ENCODE measurements around the gene ANGPTL1. TPM values are rescaled to one million over a fixed set of nuclear protein-coding genes. Genes with fewer than 3 reads are reported as not detected.
A peak's percentile ranks its signal among the peaks of the same experiment; 100 is the strongest.

ANGPTL1 gene
- total and polyA plus RNA-seq, 2 of the 13 experiments (the other 11 are each of a cell fraction or from before 2014, with no cell fraction given), result 2.9 to 9.3 TPM

GRCh38 chr1:178916448-178917174, 45.7 kb upstream of the ANGPTL1 start (continued):
- TF ChIP-seq ZZZ3 (CRISPR knock-in tag; IDR thresholded peaks at IDR 0.05; ENCODE audit: borderline replicate concordance) (no peak), SNAPC4 (CRISPR knock-in tag; IDR thresholded peaks at IDR 0.05) (no peak), ZNF317 (CRISPR knock-in tag; IDR thresholded peaks at IDR 0.05) (no peak), ZNF350 (CRISPR knock-in tag; IDR thresholded peaks at IDR 0.05; ENCODE audit: borderline replicate concordance, low read depth) (no peak), ZFP62 (CRISPR knock-in tag; IDR thresholded peaks at IDR 0.05) (no peak), ZNF841 (CRISPR knock-in tag; IDR thresholded peaks at IDR 0.05; ENCODE audit: borderline replicate concordance) (no peak), ZNF160 (CRISPR knock-in tag; IDR thresholded peaks at IDR 0.05) (no peak), DPF2 (CRISPR knock-in tag; IDR thresholded peaks at IDR 0.05; ENCODE audit: borderline replicate concordance, low read depth) (0 out of 2 replicates have a peak, but pooled peaks have one; percentile 29), MED1 (CRISPR knock-in tag; IDR thresholded peaks at IDR 0.05) (peak; percentile 74), ZNF343 (CRISPR knock-in tag; IDR thresholded peaks at IDR 0.05) (no peak), ZNF274 (CRISPR knock-in tag; IDR thresholded peaks at IDR 0.05) (no peak)
- TF ChIP-seq, protein P1, sequence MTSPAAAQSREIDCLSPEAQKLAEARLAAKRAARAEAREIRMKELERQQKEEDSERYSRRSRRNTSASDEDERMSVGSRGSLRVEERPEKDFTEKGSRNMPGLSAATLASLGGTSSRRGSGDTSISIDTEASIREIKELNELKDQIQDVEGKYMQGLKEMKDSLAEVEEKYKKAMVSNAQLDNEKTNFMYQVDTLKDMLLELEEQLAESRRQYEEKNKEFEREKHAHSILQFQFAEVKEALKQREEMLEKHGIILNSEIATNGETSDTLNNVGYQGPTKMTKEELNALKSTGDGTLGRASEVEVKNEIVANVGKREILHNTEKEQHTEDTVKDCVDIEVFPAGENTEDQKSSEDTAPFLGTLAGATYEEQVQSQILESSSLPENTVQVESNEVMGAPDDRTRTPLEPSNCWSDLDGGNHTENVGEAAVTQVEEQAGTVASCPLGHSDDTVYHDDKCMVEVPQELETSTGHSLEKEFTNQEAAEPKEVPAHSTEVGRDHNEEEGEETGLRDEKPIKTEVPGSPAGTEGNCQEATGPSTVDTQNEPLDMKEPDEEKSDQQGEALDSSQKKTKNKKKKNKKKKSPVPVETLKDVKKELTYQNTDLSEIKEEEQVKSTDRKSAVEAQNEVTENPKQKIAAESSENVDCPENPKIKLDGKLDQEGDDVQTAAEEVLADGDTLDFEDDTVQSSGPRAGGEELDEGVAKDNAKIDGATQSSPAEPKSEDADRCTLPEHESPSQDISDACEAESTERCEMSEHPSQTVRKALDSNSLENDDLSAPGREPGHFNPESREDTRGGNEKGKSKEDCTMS (CRISPR knock-in tag; conservative IDR thresholded peaks at IDR 0.05), result no peak
- TF ChIP-seq, protein P2, sequence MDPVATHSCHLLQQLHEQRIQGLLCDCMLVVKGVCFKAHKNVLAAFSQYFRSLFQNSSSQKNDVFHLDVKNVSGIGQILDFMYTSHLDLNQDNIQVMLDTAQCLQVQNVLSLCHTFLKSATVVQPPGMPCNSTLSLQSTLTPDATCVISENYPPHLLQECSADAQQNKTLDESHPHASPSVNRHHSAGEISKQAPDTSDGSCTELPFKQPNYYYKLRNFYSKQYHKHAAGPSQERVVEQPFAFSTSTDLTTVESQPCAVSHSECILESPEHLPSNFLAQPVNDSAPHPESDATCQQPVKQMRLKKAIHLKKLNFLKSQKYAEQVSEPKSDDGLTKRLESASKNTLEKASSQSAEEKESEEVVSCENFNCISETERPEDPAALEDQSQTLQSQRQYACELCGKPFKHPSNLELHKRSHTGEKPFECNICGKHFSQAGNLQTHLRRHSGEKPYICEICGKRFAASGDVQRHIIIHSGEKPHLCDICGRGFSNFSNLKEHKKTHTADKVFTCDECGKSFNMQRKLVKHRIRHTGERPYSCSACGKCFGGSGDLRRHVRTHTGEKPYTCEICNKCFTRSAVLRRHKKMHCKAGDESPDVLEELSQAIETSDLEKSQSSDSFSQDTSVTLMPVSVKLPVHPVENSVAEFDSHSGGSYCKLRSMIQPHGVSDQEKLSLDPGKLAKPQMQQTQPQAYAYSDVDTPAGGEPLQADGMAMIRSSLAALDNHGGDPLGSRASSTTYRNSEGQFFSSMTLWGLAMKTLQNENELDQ (CRISPR knock-in tag; IDR thresholded peaks at IDR 0.05; ENCODE audit: borderline replicate concordance), result no peak
- TF ChIP-seq, protein P3, sequence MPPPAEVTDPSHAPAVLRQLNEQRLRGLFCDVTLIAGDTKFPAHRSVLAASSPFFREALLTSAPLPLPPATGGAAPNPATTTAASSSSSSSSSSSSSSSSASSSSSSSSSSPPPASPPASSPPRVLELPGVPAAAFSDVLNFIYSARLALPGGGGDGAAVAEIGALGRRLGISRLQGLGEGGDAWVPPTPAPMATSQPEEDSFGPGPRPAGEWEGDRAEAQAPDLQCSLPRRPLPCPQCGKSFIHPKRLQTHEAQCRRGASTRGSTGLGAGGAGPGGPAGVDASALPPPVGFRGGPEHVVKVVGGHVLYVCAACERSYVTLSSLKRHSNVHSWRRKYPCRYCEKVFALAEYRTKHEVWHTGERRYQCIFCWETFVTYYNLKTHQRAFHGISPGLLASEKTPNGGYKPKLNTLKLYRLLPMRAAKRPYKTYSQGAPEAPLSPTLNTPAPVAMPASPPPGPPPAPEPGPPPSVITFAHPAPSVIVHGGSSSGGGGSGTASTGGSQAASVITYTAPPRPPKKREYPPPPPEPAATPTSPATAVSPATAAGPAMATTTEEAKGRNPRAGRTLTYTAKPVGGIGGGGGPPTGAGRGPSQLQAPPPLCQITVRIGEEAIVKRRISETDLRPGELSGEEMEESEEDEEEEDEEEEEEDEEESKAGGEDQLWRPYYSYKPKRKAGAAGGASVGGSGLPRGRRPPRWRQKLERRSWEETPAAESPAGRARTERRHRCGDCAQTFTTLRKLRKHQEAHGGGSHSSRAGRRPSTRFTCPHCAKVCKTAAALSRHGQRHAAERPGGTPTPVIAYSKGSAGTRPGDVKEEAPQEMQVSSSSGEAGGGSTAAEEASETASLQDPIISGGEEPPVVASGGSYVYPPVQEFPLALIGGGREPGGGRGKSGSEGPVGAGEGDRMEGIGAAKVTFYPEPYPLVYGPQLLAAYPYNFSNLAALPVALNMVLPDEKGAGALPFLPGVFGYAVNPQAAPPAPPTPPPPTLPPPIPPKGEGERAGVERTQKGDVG (CRISPR knock-in tag; IDR thresholded peaks at IDR 0.05; ENCODE audit: borderline replicate concordance), result no peak
